T-helper 1 cell (primary cell): ENCODE results near the gene DSP.

Source experiments
- DNase-seq, 5 donors: peaks; one replicate each; pipeline ENCODE4 v3.0.0-alpha.2; 2012 to 2020

DSP gene

GRCh38 chr6:7538484-7538883 is 3.0 kb upstream of the DSP start:
- DNase-seq, result no peak

DNA sequence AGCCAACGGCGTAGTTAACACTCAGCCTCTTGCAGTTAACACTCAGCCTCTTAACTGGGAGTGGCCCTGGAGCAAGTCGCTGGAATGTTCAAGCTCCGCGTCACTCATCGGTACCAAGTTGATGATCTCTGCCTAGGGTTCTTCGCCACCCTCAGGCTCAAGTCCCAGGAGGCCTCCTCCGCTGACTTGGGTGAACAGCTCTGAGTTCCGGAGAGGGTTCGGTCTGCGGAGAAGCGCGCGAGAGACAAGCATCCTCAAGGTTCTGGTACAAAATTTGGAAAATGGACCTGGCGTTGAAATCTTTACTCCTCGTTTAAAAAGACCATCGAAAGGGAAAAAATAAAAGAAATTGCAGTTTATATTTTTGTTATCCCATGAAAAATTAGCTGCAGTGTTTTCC is 876 bp upstream of the DSP start:
- DNase-seq, result no peak

- DNase-seq, result no peak
Observed at GRCh38 chr6:7542065-7542873, 798 bp downstream of the DSP start.

DNA sequence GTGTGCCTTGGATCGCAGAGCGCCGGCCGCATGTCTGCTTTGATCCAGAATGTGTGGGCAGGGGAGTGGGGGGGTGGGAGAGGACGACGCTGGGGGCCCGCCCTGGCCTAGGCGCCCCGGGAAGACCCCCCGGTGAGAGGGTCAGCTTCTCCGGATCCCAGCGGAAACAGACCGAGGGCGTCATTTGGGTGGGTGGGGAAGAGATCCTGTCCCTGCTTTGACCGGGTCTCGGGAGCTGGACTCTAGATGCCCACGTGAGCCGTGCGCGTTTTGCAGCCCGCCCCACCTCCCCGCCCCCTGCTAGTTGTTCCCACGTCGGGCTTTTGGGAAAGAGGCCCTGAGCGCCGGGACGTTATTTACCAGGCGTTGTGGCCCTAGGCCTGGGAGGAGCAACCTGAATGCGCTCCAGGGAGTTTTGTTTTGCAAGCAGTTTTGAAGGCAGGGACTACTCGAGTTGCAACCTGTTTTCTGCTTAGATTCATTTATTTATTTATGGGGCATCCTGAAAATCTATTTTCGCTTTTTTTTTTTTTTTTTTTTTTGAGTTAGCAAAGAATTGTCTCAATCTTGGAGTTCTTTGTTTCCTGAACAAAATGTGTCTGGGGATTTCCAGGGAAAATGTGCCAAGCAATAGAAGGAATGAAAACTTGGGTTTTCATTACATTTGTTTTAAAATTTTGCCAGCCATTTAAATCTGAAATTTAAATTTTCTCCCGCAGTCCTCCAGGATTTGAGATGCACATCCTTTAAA is 1.6 kb downstream of the DSP start:
- DNase-seq, result no peak

GRCh38 chr6:7543789-7544424 is 2.4 kb downstream of the DSP start:
- no peak for DNase-seq

- no peak for DNase-seq
Observed at GRCh38 chr6:7544597-7544996, 3.1 kb downstream of the DSP start.

GRCh38 chr6:7545316-7546019 is 4.0 kb downstream of the DSP start:
- no peak for DNase-seq

GRCh38 chr6:7546020-7546369 is 4.5 kb downstream of the DSP start:
- DNase-seq, result no peak

- no peak for DNase-seq
Observed at GRCh38 chr6:7546383-7546782, 4.9 kb downstream of the DSP start.

- no peak for DNase-seq
Observed at GRCh38 chr6:7546896-7547295, 5.4 kb downstream of the DSP start.

GRCh38 chr6:7547315-7547714 is 5.8 kb downstream of the DSP start:
- no peak for DNase-seq

- no peak for DNase-seq
Observed at GRCh38 chr6:7550433-7550801, 8.9 kb downstream of the DSP start.

- DNase-seq, result no peak
Observed at GRCh38 chr6:7554533-7555275, 13.2 kb downstream of the DSP start.

- no peak for DNase-seq
Observed at GRCh38 chr6:7555671-7556070, 14.2 kb downstream of the DSP start.

DNA sequence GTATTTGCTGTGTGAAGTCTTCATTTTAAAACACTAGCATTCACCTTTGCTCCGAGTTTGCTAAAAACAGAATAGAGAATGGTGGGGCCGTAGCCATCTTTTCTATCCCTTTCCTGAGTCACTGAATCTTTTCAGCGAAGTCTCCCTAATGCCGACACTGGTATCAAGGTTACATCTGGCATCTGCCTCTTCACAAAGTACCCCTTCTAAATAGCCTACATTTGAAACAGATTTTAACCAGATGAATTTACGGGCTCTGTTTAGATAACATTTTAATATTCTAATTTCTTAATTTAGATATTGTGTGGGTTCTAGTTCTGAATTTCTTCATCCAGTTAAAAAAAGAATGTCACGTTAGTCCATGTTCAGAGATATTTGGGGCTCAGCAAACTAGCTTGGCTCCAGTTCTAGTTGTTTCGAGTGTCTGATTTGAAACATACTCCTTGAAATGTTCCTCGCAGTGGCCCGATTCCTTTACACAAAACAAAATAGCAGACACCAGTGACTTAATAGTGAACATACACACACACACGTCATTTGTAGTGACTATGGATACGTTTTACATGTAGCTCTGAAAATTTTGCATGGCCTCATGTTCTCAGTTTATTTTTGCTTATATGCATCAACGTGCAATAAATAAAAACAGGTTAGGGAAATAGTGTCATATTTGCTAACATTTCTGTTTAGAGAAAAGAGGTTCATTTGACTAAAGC is 15.1 kb downstream of the DSP start:
- no peak for DNase-seq

DNA sequence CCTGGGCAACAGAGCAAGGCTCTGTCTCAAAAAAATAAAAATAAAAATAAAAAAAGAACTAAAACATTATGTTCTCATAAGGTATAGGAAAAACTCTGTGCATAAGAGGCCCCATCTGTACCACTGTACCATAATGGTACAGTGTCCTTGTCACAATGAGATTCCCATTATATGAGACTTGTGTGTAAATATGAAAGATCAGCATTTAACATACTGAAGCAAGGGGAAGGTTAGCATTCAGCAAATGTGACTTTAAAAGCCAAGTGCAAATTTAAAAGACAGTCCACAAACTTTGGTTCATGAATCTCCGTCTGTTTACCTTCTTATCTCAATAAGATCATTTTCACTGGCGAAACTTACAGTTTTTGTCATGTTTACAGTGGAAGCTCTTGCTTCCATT is 16.2 kb downstream of the DSP start:
- no peak for DNase-seq

DNA sequence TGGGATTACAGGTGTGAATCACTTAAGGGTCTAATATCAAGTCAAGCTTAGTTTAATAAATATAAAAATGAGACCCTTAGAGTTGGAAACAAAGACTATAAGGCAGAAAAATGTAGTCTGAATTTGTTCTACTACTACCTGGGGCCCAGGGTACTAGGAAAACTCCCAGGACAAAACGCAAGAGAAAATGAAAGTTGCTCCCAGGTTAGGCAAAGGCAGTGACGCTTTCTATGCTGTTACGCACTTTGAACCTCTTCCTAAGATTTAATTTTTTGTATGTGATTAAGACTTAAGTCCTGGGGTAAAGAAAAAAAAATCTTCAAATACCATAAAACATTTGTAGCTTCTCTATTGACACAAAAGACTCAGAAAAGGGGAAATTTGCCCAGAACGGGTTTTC is 17.3 kb downstream of the DSP start:
- no peak for DNase-seq

DNA sequence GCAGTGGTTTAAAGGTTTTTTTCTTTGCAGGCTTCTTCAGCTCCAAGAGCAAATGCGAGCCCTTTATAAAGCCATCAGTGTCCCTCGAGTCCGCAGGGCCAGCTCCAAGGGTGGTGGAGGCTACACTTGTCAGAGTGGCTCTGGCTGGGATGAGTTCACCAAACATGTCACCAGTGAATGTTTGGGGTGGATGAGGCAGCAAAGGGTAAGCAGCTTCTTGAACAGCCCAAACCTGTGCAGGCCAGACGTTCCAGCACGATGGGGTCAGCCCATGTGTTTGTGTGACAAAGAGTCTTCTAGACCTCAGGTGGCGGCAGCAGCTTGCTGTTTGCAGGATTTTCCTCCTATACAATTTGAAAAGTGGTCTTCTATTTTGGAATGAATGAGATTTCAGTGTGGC is 17.7 kb downstream of the DSP start:
- no peak for DNase-seq

- no peak for DNase-seq
Observed at GRCh38 chr6:7559651-7560385, 18.3 kb downstream of the DSP start.

GRCh38 chr6:7561153-7561964 is 19.9 kb downstream of the DSP start:
- DNase-seq, result no peak
